SU-DHL-6 (cell line): ENCODE data around the gene OAF.

Source experiments
- H2AFZ ChIP-seq: fragments of 200-600 bp; sonication (generic); 2 replicates; pipeline ENCODE4 v1.6.1; 2014; ENCODE audit warnings: low read depth, mild to moderate bottlenecking, moderate library complexity, mixed read lengths, antibody characterized with exemption, low read length; ENCODE audit not compliant: severe bottlenecking
- H3F3A ChIP-seq: fragments of 200-600 bp; shearing (Covaris generic); 2 replicates; pipeline ENCODE4 v1.6.0; 2016; ENCODE audit warnings: antibody characterized with exemption, mild to moderate bottlenecking; ENCODE audit not compliant: insufficient read depth
- H3K27ac ChIP-seq: fragments of 200-600 bp; sonication (generic); 2 replicates; pipeline ENCODE4 v1.5.1; 2016; ENCODE audit warnings: low read depth, mild to moderate bottlenecking, low read length, moderate library complexity, mixed read lengths
- H3K27me3 ChIP-seq: fragments of 200-600 bp; sonication (generic), shearing (Covaris generic); 2 replicates; pipeline ENCODE4 v1.6.0; 2014; ENCODE audit warnings: mild to moderate bottlenecking, low read length
- H3K36me3 ChIP-seq: fragments of 200-600 bp; sonication (generic); 2 replicates; pipeline ENCODE4 v1.6.1; 2014; ENCODE audit warnings: mild to moderate bottlenecking, low read length, mixed read lengths
- H3K4me2 ChIP-seq: fragments of 300-600, 200-600 bp; shearing (Covaris generic), sonication (generic); 2 replicates; pipeline ENCODE4 v1.6.0; 2014; ENCODE audit warnings: low read length, low read depth, mild to moderate bottlenecking; ENCODE audit not compliant: poor library complexity, severe bottlenecking
- H3K4me3 ChIP-seq: fragments of 200-600 bp; sonication (generic); 2 replicates; pipeline ENCODE4 v1.5.1; 2014; ENCODE audit warnings: antibody characterized with exemption, low read length, mild to moderate bottlenecking, mixed read lengths; ENCODE audit not compliant: insufficient read depth, poor library complexity, severe bottlenecking
- H3K79me2 ChIP-seq: fragments of 200-600 bp; sonication (generic); 2 replicates; pipeline ENCODE4 v1.6.1; 2014; ENCODE audit warnings: mild to moderate bottlenecking, low read length, moderate library complexity; ENCODE audit not compliant: insufficient read depth
- H3K9ac ChIP-seq: fragments of 200-600 bp; sonication (generic); 2 replicates; pipeline ENCODE4 v1.7.0; 2014; ENCODE audit warnings: mild to moderate bottlenecking, low read length
- H3K9me2 ChIP-seq: fragments of 200-600 bp; sonication (generic); replicated peaks from 2 replicates; pipeline ENCODE4 v1.6.1; 2014; ENCODE audit warnings: low read length; ENCODE audit not compliant: insufficient read depth
- H3K9me3 ChIP-seq: fragments of 200-600 bp; sonication (generic); 2 replicates; pipeline ENCODE4 v1.6.1; 2014; ENCODE audit warnings: low read length, mixed read lengths; ENCODE audit not compliant: insufficient read depth
- H4K20me1 ChIP-seq: fragments of 200-600 bp; sonication (generic); 2 replicates; pipeline ENCODE4 v1.6.1; 2014; ENCODE audit warnings: low read depth, mild to moderate bottlenecking, antibody characterized with exemption, low read length, moderate library complexity, mixed read lengths
- EZH2phosphoT487 ChIP-seq: fragments of 200-600 bp; sonication (generic), shearing (Covaris generic); conservative IDR thresholded peaks from 2 replicates; pipeline ENCODE4 v1.6.1; 2018; ENCODE audit warnings: mild to moderate bottlenecking, antibody characterized with exemption, low read length, moderate library complexity, mixed read lengths
- TF ChIP-seq, protein P1 (sequence below): fragments of 200-600 bp; sonication (generic); IDR thresholded peaks from one replicate; pipeline ENCODE4 v1.5.1; 2017; ENCODE audit warnings: antibody characterized with exemption, mild to moderate bottlenecking, low read length, moderate library complexity; ENCODE audit not compliant: insufficient read depth, poor library complexity, severe bottlenecking

OAF gene

DNA sequence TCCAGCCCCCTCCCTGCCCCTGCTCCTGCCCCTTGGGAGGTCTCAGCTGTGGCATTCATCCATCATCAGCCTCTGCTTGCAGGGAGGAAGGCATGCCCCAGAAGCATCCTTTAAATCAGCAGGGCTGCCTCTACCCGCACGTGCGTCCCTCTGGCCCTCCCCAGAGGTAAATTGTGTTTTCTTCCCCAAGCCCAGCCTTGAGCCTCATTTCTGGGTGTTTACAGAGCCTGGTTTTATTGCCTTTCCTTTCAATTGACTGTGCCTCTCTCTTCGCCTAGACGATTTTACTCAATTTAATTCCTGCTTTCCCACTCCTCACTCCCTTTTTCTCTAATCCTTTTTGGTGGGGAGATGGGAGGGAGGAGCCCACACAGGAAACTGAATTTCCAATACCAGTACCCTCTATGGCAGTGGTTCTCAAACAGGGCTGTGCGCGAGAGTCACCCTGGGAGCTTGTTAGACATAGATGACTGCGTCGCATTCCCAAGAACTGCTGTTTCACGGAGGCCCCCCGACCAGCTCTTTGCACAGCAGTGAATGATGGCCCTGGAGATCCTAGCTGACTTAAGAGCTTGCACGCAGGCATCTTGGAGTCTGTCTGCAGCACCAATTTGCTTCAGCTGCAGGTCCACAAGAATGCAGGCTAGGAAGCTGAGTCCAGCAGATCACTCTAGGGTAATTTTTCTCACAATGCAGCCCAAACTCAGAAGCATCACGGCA, 15.1 kb upstream of the OAF start:
- Histone ChIP-seq H3K9ac (no peak overlapping the region), H3K4me3 (no peak overlapping the region), H3K36me3 (no peaks in the 10 kb centered on the region), H3K27me3 (no peaks in the 10 kb centered on the region), H3K79me2 (no peaks in the 10 kb centered on the region), H4K20me1 (no peaks in the 10 kb centered on the region), H3F3A (no peaks in the 10 kb centered on the region), H3K27ac (no peak overlapping the region), H3K9me2 (no peaks in the 10 kb centered on the region), H3K4me2 (no peak overlapping the region), H2AFZ (no peak overlapping the region), H3K9me3 (no peaks in the 10 kb centered on the region)
- TF ChIP-seq, protein P1, sequence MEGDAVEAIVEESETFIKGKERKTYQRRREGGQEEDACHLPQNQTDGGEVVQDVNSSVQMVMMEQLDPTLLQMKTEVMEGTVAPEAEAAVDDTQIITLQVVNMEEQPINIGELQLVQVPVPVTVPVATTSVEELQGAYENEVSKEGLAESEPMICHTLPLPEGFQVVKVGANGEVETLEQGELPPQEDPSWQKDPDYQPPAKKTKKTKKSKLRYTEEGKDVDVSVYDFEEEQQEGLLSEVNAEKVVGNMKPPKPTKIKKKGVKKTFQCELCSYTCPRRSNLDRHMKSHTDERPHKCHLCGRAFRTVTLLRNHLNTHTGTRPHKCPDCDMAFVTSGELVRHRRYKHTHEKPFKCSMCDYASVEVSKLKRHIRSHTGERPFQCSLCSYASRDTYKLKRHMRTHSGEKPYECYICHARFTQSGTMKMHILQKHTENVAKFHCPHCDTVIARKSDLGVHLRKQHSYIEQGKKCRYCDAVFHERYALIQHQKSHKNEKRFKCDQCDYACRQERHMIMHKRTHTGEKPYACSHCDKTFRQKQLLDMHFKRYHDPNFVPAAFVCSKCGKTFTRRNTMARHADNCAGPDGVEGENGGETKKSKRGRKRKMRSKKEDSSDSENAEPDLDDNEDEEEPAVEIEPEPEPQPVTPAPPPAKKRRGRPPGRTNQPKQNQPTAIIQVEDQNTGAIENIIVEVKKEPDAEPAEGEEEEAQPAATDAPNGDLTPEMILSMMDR, result no peak
- TF ChIP-seq EZH2phosphoT487, result no peak

DNA sequence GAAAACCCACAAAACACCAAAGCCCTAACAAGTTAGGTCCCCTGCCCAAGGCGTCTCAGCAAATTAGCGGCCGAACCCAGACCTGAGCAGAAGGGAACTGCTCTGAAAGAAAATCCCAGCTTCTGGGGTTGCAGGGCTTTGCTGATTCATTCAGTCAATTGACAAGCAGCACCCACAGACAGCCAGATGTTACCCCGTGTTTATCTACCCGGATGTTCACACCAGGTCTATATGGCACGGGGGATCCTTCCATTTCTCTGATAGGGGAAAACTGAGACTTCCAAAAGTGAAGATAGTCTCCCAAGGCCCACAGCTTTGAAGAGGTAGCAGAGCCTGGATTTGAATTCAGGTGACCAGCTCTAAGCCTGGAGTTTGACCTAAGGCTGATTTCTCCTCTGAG, 14.0 kb upstream of the OAF start:
- no peak for TF ChIP-seq EZH2phosphoT487
- TF ChIP-seq, protein P1, result no peak

DNA sequence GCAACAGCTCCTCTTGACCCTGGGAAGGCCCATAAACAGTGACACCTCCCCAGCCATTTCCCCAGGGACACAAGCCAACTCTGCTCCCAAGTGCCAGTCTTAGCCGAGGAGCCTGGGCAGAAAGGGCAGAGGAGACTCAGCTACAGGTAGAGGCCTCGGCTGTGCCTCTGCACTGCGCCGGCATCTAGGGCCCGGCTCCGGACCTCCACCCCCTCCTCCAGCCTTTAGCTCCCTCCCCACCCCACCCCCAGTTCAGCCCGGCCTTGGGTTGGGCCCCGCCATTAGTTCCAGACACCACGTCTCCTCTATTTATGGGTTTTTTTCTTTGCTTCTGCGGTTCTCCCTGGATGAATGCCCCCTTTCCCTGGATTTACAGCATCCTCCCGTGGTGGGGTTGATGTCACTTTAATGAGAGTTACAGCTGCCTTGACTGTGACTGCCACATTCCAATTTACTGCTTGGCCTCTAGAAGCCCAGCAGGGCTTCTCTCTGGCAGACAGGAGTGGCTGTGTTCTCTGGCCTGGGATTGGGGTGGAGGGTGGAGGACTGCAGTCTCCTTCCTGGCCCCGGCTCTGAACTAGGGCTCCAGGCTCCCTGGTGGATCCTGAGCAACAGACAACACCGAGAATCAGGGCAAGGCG, 13.5 kb upstream of the OAF start:
- Histone ChIP-seq H3K36me3 (no peaks in the 10 kb centered on the region), H3K27ac (no peak overlapping the region), H3K4me2 (no peak overlapping the region), H3K27me3 (no peaks in the 10 kb centered on the region), H3K9me3 (no peaks in the 10 kb centered on the region), H3K79me2 (no peaks in the 10 kb centered on the region), H3F3A (no peaks in the 10 kb centered on the region), H2AFZ (no peak overlapping the region), H4K20me1 (no peaks in the 10 kb centered on the region), H3K9me2 (no peaks in the 10 kb centered on the region), H3K4me3 (no peak overlapping the region), H3K9ac (no peak overlapping the region)
- TF ChIP-seq, protein P1, result no peak
- no peak for TF ChIP-seq EZH2phosphoT487

More for the DNA sequence above, 14.0 kb upstream of the OAF start:
- no peak overlapping the region for H3K4me2 ChIP-seq
- no peak overlapping the region for H3K4me3 ChIP-seq
- H2AFZ ChIP-seq, result no peak overlapping the region
- H3K27ac ChIP-seq, result no peak overlapping the region
- H3F3A ChIP-seq, result no peaks in the 10 kb centered on the region
- H3K9me3 ChIP-seq, result no peaks in the 10 kb centered on the region
- no peak overlapping the region for H3K9ac ChIP-seq
- H3K36me3 ChIP-seq, result no peaks in the 10 kb centered on the region
- no peaks in the 10 kb centered on the region for H3K79me2 ChIP-seq
- H3K9me2 ChIP-seq, result no peaks in the 10 kb centered on the region
- no peaks in the 10 kb centered on the region for H3K27me3 ChIP-seq
- H4K20me1 ChIP-seq, result no peaks in the 10 kb centered on the region
